PC-9 (cell line): Measurements from ENCODE around the gene LBX1.

Source experiments
- EZH2 ChIP-seq: fragments of 200-600 bp; sonication (generic); IDR thresholded peaks from 2 replicates; pipeline ENCODE4 v1.8.0; 2017; ENCODE audit warnings: antibody characterized with exemption, low read depth
- TF ChIP-seq, protein P1 (sequence below): fragments of 200-600 bp; sonication (generic); conservative IDR thresholded peaks from 2 replicates; pipeline ENCODE4 v1.6.1; 2017; ENCODE audit warnings: mixed run types, antibody characterized with exemption, mild to moderate bottlenecking, moderate library complexity

DNA sequence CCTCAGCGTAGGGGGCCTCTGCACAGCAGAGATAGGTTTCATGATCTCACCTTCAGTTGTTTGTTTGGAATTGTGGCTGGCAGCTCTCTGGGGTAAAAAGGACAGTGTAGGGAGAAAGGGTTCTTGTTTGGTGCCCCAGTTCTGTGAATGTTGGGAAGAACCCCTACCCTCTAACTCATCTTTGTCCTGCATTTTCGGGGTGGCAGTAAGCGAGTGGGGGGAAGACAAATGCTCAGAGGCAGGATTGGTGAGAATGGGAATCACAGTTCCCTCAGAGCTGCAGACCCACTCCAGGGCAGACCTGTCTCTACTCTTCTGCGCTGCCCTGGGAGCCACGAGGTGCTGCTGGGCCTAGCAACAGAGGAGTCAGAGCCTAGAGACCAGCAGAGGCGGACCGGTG, 1.8 kb upstream of the LBX1 start:
- TF ChIP-seq EZH2 = no peak
- TF ChIP-seq, protein P1, sequence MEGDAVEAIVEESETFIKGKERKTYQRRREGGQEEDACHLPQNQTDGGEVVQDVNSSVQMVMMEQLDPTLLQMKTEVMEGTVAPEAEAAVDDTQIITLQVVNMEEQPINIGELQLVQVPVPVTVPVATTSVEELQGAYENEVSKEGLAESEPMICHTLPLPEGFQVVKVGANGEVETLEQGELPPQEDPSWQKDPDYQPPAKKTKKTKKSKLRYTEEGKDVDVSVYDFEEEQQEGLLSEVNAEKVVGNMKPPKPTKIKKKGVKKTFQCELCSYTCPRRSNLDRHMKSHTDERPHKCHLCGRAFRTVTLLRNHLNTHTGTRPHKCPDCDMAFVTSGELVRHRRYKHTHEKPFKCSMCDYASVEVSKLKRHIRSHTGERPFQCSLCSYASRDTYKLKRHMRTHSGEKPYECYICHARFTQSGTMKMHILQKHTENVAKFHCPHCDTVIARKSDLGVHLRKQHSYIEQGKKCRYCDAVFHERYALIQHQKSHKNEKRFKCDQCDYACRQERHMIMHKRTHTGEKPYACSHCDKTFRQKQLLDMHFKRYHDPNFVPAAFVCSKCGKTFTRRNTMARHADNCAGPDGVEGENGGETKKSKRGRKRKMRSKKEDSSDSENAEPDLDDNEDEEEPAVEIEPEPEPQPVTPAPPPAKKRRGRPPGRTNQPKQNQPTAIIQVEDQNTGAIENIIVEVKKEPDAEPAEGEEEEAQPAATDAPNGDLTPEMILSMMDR = no peak
